GM08714 (cell line): ENCODE data around the gene H3-3A.

Experiments used
- H3K4me3 ChIP-seq: fragments of 200-500 bp; sonication (Bioruptor generic); 2 replicates; pipeline ENCODE4 v1.5.1; 2014; ENCODE audit warnings: mild to moderate bottlenecking, low read length, inconsistent platforms
- ZNF274 ChIP-seq: IDR thresholded peaks from 2 replicates; pipeline ENCODE4 v1.6.1; 2012; ENCODE audit warnings: mild to moderate bottlenecking, low read depth, low read length

H3-3A gene

GRCh38 chr1:226108935-226109828 is 46.7 kb downstream of the H3-3A start:
- H3K4me3 ChIP-seq: peak overlapping the region; percentile 49; the same call in 1 of the 2 replicates
- no peak for TF ChIP-seq ZNF274

GRCh38 chr1:226109829-226110248 is 47.3 kb downstream of the H3-3A start:
- H3K4me3 ChIP-seq: peak overlapping the region; percentile 63
- TF ChIP-seq ZNF274: no peak

- H3K4me3 ChIP-seq: peak overlapping the region; percentile 63
- TF ChIP-seq ZNF274: no peak
These were observed 48.0 kb downstream of the H3-3A start for GRCh38 chr1:226110249-226111097.

- TF ChIP-seq ZNF274: no peak
- peak overlapping the region; percentile 63; the same call in 1 of the 2 replicates for H3K4me3 ChIP-seq
These were observed 48.8 kb downstream of the H3-3A start for GRCh38 chr1:226111098-226111882.

GRCh38 chr1:226111883-226112261 is 49.4 kb downstream of the H3-3A start:
- no peak overlapping the region for H3K4me3 ChIP-seq
- TF ChIP-seq ZNF274: no peak

- H3K4me3 ChIP-seq: no peak overlapping the region
- TF ChIP-seq ZNF274: no peak
These were observed 50.1 kb downstream of the H3-3A start for GRCh38 chr1:226112626-226113025.

- TF ChIP-seq ZNF274: no peak
- no peak overlapping the region for H3K4me3 ChIP-seq
These were observed 54.2 kb downstream of the H3-3A start for GRCh38 chr1:226116673-226117072.

- TF ChIP-seq ZNF274: no peak
- H3K4me3 ChIP-seq: no peak overlapping the region
These were observed 54.8 kb downstream of the H3-3A start for GRCh38 chr1:226117330-226117729.

- TF ChIP-seq ZNF274: no peak
- H3K4me3 ChIP-seq: no peak overlapping the region
These were observed 55.8 kb downstream of the H3-3A start for GRCh38 chr1:226118357-226118756.

GRCh38 chr1:226119169-226119568 is 56.7 kb downstream of the H3-3A start:
- H3K4me3 ChIP-seq: no peak overlapping the region
- no peak for TF ChIP-seq ZNF274

GRCh38 chr1:226120398-226120797 is 57.9 kb downstream of the H3-3A start:
- no peak overlapping the region for H3K4me3 ChIP-seq
- TF ChIP-seq ZNF274: no peak

GRCh38 chr1:226121049-226121586 is 58.6 kb downstream of the H3-3A start:
- TF ChIP-seq ZNF274: no peak

More at GRCh38 chr1:226121049-226121586, 58.6 kb downstream of the H3-3A start:
- H3K4me3 ChIP-seq: peak overlapping the region; percentile 67; the same call in 1 of the 2 replicates
